ENCODE data around the gene COL9A3. TPM values are rescaled to one million over a fixed set of nuclear protein-coding genes. Genes with fewer than 3 reads are reported as not detected.

COL9A3 gene
- total and polyA plus RNA-seq, 2 of the 8 experiments (the other 6 are each of a cell fraction or from before 2014, with no cell fraction given): 21.7 to 80.1 TPM

DNA sequence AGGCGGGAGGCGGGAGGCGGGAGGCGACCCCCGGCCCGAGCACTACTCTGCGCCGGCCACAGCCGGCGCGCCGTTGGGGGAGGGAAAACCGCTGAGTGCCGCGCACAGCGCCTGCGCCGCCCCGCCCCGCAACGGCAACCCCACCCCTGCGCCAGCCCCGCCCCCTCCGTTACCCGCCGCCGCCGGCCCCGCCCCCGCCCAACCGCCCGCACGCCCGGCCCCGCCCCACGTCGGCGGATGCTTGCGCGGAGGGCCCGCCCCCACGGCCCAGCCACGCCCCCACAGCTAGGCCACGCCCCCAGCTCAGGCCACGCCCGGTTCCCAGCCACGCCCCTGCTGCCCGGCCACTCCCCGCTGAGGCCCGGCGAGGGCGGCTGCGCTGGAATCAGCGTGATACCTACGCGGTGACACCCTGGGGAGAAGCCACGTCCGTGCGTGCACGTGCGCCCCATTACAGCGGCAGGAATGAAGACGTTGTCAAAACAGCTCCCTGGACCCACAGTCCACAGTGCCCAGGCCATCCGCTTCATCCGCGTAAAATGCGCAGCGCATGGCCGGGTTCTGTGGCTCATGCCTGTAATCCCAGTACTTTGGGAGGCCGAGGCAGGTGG lies 45.0 kb downstream of the COL9A3 start, which contains the start of gene TCFL5:
TSS of gene TCFL5 (minus strand) at position 97 of the 611 bp plus-strand sequence. CDS start 152 bp downstream, outside the sequence.
- peaks cover 3 to 18% (median 13%) of the 10 kb centered on the region in 4 experiments for H3K4me1 ChIP-seq (replicated peaks in 1 of 4; ENCODE audit: control insufficient read depth in 3 of 4, insufficient read depth in 4 of 4, low read length in 3 of 4)
- H3K79me1 ChIP-seq (ENCODE audit: low read depth, low read length): peaks cover 5% of the 10 kb centered on the region; the same call in 1 of the 2 replicates
- no peak within 1 kb of the TSS; the same call in 1 of the 2 replicates for H2BK5ac ChIP-seq (ENCODE audit: low read depth, low read length)
- H4K20me1 ChIP-seq (replicated peaks in 1 of 2; ENCODE audit: control insufficient read depth in 1 of 2, insufficient read depth in 2 of 2, low read length in 2 of 2): peaks cover 0 to 11% of the 10 kb centered on the region in 2 experiments
- no peak within 1 kb of the TSS for H3K23ac ChIP-seq (ENCODE audit: insufficient read length)
- no peak within 1 kb of the TSS for H4K91ac ChIP-seq (replicated peaks; ENCODE audit: insufficient read length, low read length)
- CTCF ChIA-PET (ENCODE audit: partially characterized antibody): interaction anchor here (0.7 to 2.0 kb wide), 3 partner anchors 13 to 89 kb away, joined by 4 to 7 read pairs (median 4); no protein-coding TSS in a partner anchor
- H2AK5ac ChIP-seq (ENCODE audit: low read depth, low read length): no peak within 1 kb of the TSS
- POLR2A ChIA-PET (ENCODE audit: partially characterized antibody): interaction anchor here (0.6 to 2.3 kb wide), 13 partner anchors 11 to 148 kb away, joined by 3 to 9 read pairs (median 4); partner anchors contain the start of genes COL9A3 and GID8
- H3K56ac ChIP-seq (replicated peaks; ENCODE audit: insufficient read length, low read depth, low read length): no peak within 1 kb of the TSS
- H3K18ac ChIP-seq (ENCODE audit: extremely low read depth, low read length): peak within 1 kb of the TSS; percentile 96
- peak within 1 kb of the TSS; percentile 85 for H3K4ac ChIP-seq (replicated peaks; ENCODE audit: insufficient read length, low read depth, low read length)
- no peak within 1 kb of the TSS for H4K5ac ChIP-seq (ENCODE audit: insufficient read length, low read depth, low read length)
- H2BK15ac ChIP-seq (ENCODE audit: low read length): no peak within 1 kb of the TSS
- H3K9ac ChIP-seq (replicated peaks in 1 of 4; ENCODE audit: extremely low read depth in 1 of 4, low read depth in 3 of 4, low read length in 3 of 4): peak within 1 kb of the TSS in 3 of 4 experiments; percentile 70 to 92 (median 80); a peak in 5 of 7 replicates
- H3K4me2 ChIP-seq (ENCODE audit: insufficient read depth in 1 of 2, low read depth in 2 of 2, low read length in 2 of 2): peak within 1 kb of the TSS; percentile 72 to 95
- peaks cover 0 to 14% of the 10 kb centered on the region in 2 experiments; a peak in 2 of 4 replicates for H3K79me2 ChIP-seq (ENCODE audit: control insufficient read depth in 1 of 2, insufficient read depth in 2 of 2, low read length in 2 of 2)
- no peak within 1 kb of the TSS for H2BK120ac ChIP-seq (replicated peaks; ENCODE audit: low read depth, low read length)
- no peak within 1 kb of the TSS for H2BK12ac ChIP-seq (ENCODE audit: low read depth, low read length)
- H3K9me3 ChIP-seq (ENCODE audit: insufficient read depth in 2 of 2, low read depth in 1 of 2, low read length in 1 of 2): no peaks in the 10 kb centered on the region; a peak in 1 of 4 replicates
- peaks cover 8% of the 10 kb centered on the region; the same call in 1 of the 2 replicates for H3K23me2 ChIP-seq (ENCODE audit: low read depth, low read length)
- FAIRE-seq (no peak), DNase-seq (ENCODE audit: low read depth in 1 of 2, low spot score in 2 of 2) (peak in 1 of 2 experiments; percentile 99)
- no peak within 1 kb of the TSS for H3K14ac ChIP-seq (ENCODE audit: insufficient read length)
- peaks cover 0 to 7% (median 4%) of the 10 kb centered on the region in 4 experiments; a peak in 5 of 7 replicates for H3K27me3 ChIP-seq (replicated peaks in 1 of 4; ENCODE audit: control insufficient read depth in 3 of 4, extremely low read depth in 1 of 4, insufficient read depth in 3 of 4, low read length in 3 of 4)
- peak within 1 kb of the TSS; percentile 84; the same call in 1 of the 2 replicates for H2AFZ ChIP-seq (ENCODE audit: low read length)
- peaks cover 4 to 7% (median 6%) of the 10 kb centered on the region in 4 experiments; a peak in 6 of 8 replicates for H3K36me3 ChIP-seq (ENCODE audit: control insufficient read depth in 2 of 4, insufficient read depth in 4 of 4, low read length in 3 of 4)
- peak within 1 kb of the TSS; percentile 57; the same call in 1 of the 2 replicates for H3K27ac ChIP-seq (ENCODE audit: low read depth, low read length)
- no peak within 1 kb of the TSS for H2BK20ac ChIP-seq (ENCODE audit: low read length)
- 37% methylated on average over 18 of the region's 70 CpGs; no CpG with 5 or more reads in 1 of the 2 experiments for WGBS, 2 experiments (ENCODE audit: extremely low coverage in 1 of 2, insufficient coverage in 1 of 2, insufficient read length in 1 of 2, insufficient replicate concordance in 2 of 2, low coverage in 1 of 2, low lambda C conversion rate in 2 of 2, missing lambda C conversion rate in 1 of 2)
- H4K8ac ChIP-seq (ENCODE audit: extremely low read depth, insufficient read depth, low read length): peak within 1 kb of the TSS; percentile 97
- H3K4me3 ChIP-seq (ENCODE audit: extremely low read depth in 1 of 4, insufficient read depth in 2 of 4, low read depth in 3 of 4, low read length in 4 of 4): peak within 1 kb of the TSS; percentile 39 to 60 (median 52)
- no peak for TF ChIP-seq CHD1 (IDR thresholded peaks at IDR 0.05; ENCODE audit: low read depth, low read length)
- TF ChIP-seq GTF2F1 (IDR thresholded peaks at IDR 0.05; ENCODE audit: borderline replicate concordance, low read depth, low read length): no peak
- 0 out of 2 replicates have a peak, but pooled peaks have one; percentile 19 for TF ChIP-seq CREB1 (IDR thresholded peaks at IDR 0.05)
- TF ChIP-seq, protein P1, sequence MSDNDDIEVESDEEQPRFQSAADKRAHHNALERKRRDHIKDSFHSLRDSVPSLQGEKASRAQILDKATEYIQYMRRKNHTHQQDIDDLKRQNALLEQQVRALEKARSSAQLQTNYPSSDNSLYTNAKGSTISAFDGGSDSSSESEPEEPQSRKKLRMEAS (IDR thresholded peaks at IDR 0.05): peak; percentile 87
- no peak for TF ChIP-seq POU5F1 (IDR thresholded peaks at IDR 0.05; ENCODE audit: low read depth, low read length)
- no peak for TF ChIP-seq SP4 (IDR thresholded peaks at IDR 0.05; ENCODE audit: low read length)
- TF ChIP-seq RFX5 (IDR thresholded peaks at IDR 0.05; ENCODE audit: borderline replicate concordance, low read depth, low read length): no peak
- TF ChIP-seq, protein P2, sequence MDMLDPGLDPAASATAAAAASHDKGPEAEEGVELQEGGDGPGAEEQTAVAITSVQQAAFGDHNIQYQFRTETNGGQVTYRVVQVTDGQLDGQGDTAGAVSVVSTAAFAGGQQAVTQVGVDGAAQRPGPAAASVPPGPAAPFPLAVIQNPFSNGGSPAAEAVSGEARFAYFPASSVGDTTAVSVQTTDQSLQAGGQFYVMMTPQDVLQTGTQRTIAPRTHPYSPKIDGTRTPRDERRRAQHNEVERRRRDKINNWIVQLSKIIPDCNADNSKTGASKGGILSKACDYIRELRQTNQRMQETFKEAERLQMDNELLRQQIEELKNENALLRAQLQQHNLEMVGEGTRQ (IDR thresholded peaks at IDR 0.05; ENCODE audit: low read length): no peak
- no peak for TF ChIP-seq EZH2 (IDR thresholded peaks at IDR 0.05; ENCODE audit: low read depth, low read length, severe bottlenecking)
- TF ChIP-seq MAFK (IDR thresholded peaks at IDR 0.05; ENCODE audit: low read depth, low read length): no peak
- TF ChIP-seq FOSL1 (IDR thresholded peaks at IDR 0.05; ENCODE audit: insufficient read depth, low read depth, low read length): no peak

All from H1 (cell line).